Esophagus muscularis mucosa (tissue), 4 donors: ENCODE results near the gene TIMM23. TPM values are rescaled to one million over a fixed set of nuclear protein-coding genes. Genes with fewer than 3 reads are reported as not detected.

Source experiments
- DNase-seq: peaks from one replicate; pipeline ENCODE4 v3.0.0-alpha.2; 2017; ENCODE audit errors: extremely low spot score
- H3K27ac ChIP-seq, 4 donors: fragments of 200-600 bp; sonication (generic); replicated peaks in 1 of 4; 1 replicate in 3 of 4; 2 replicates in 1 of 4; pipeline ENCODE4 v1.5.1; 2016 to 2019; ENCODE audit warnings: mild to moderate bottlenecking in 1 of 4
- H3K27me3 ChIP-seq, 4 donors: fragments of 200-600 bp; sonication (generic); one replicate each; pipeline versions ENCODE4 v1.5.1 to v1.6.0; 2016 to 2019
- H3K36me3 ChIP-seq, 4 donors: fragments of 200-600 bp; sonication (generic); one replicate each; pipeline ENCODE4 v1.5.1; 2016 to 2019
- H3K4me1 ChIP-seq, 4 donors: fragments of 200-600 bp; sonication (generic); one replicate each; pipeline ENCODE4 v1.5.1; 2016 to 2019
- H3K4me3 ChIP-seq, 4 donors: fragments of 200-600 bp; sonication (generic); 1 replicate in 2 of 4; 2 replicates in 2 of 4; pipeline ENCODE4 v1.5.1; 2016 to 2019; ENCODE audit warnings: mild to moderate bottlenecking in 4 of 4, moderate library complexity in 1 of 4
- H3K9me3 ChIP-seq, 4 donors: fragments of 200-600 bp; sonication (generic); 1 replicate in 3 of 4; 2 replicates in 1 of 4; pipeline ENCODE4 v1.5.1; 2016 to 2019
- CTCF ChIP-seq, 3 experiments: fragments of 200-600 bp in 2 of 3; fragments of 450-650 bp in 1 of 3; sonication (generic) in 2 of 3; IDR thresholded peaks; one replicate each; pipeline ENCODE4 v1.5.1; 2017 to 2019; ENCODE audit warnings: antibody characterized with exemption in 3 of 3, mild to moderate bottlenecking in 2 of 3, moderate library complexity in 1 of 3
- EP300 ChIP-seq: sonication (generic); formaldehyde crosslinking; IDR thresholded peaks from one replicate; pipeline ENCODE4 v1.6.1; 2017; ENCODE audit warnings: antibody characterized with exemption
- POLR2A ChIP-seq: fragments of 450-650 bp; IDR thresholded peaks from one replicate; pipeline ENCODE4 v1.6.1; 2017; ENCODE audit warnings: antibody characterized with exemption, moderate library complexity, mild to moderate bottlenecking, low read depth
- POLR2AphosphoS5 ChIP-seq, 2 donors: sonication (generic); formaldehyde crosslinking; IDR thresholded peaks; one replicate each; pipeline ENCODE4 v1.6.1; 2017; ENCODE audit warnings: antibody characterized with exemption in 2 of 2
- WGBS: methylation state at CpG from one replicate; pipeline ENCODE4 v1.1.5; 2018; 5-methylcytosine and 5-hydroxymethylcytosine counted together
- intact Hi-C: fragments of 100-400 bp; cut with DNase I; formaldehyde crosslinking; loops from one replicate; pipeline ENCODE4 v1.15.1; 2023
- total RNA-seq, 4 donors: library from RNA; depleted of rRNA; stranded (reverse); fragments of >200 nt; gene quantifications; one replicate each; pipeline versions ENCODE4 v1.1.0 to v1.2.1, GENCODE V29; 2016

Gene TIMM23
- total RNA-seq, 4 donors from 2014 or later, result 52.9 to 66.9 (median 57.7) TPM

- intact Hi-C loops, result no loop called here
- TF ChIP-seq POLR2A (no peak), CTCF (IDR thresholded peaks at IDR 0.05) (peak; percentile 38 to 58 (median 48))
- no peaks in the 10 kb centered on the region for H3K36me3 ChIP-seq
- H3K4me1 ChIP-seq, result peaks cover 55 to 66% (median 65%) of the 10 kb centered on the region in 4 donors
- no peaks in the 10 kb centered on the region for H3K27me3 ChIP-seq
- H3K27ac ChIP-seq, result peak overlapping the region; percentile 88 to 95 (median 93)
- 25% methylated on average over 6 of the region's 6 CpGs for WGBS
- DNase-seq, result no peak
- H3K9me3 ChIP-seq, result no peaks in the 10 kb centered on the region
- peak overlapping the region; percentile 76 to 89 (median 88) for H3K4me3 ChIP-seq
Observed at GRCh38 chr10:46028584-46029460, 56.5 kb downstream of the TIMM23 start.

- WGBS, result 15% methylated on average over 6 of the region's 6 CpGs
- peaks cover 49 to 59% (median 58%) of the 10 kb centered on the region in 4 donors for H3K4me1 ChIP-seq
- H3K36me3 ChIP-seq, result no peaks in the 10 kb centered on the region
- peak overlapping the region; percentile 88 to 95 (median 93) for H3K27ac ChIP-seq
- H3K9me3 ChIP-seq, result no peaks in the 10 kb centered on the region
- no peak for DNase-seq
- H3K4me3 ChIP-seq, result peak overlapping the region; percentile 76 to 89 (median 88)
- H3K27me3 ChIP-seq, result no peaks in the 10 kb centered on the region
- intact Hi-C loops, result no loop called here
- no peak for TF ChIP-seq POLR2A
- no peak for TF ChIP-seq POLR2AphosphoS5 (IDR thresholded peaks at IDR 0.05)
- no peak for TF ChIP-seq CTCF (IDR thresholded peaks at IDR 0.05)
Observed at GRCh38 chr10:46029461-46030030, 57.3 kb downstream of the TIMM23 start.

GRCh38 chr10:46030091-46030937 lies 58.0 kb downstream of the TIMM23 start, which contains the start of gene NCOA4:
NCOA4 (minus strand) TSS chr10:46030623; CDS start chr10:46016680, 13,943 bp downstream.
- under 1% methylated on average over 53 of the region's 59 CpGs for WGBS
- intact Hi-C loops, result no loop called here
- Histone ChIP-seq H3K27ac (peak within 1 kb of the TSS; percentile 88 to 95 (median 93)), H3K9me3 (no peaks in the 10 kb centered on the region), H3K4me3 (peak within 1 kb of the TSS; percentile 76 to 89 (median 88)), H3K27me3 (no peaks in the 10 kb centered on the region), H3K4me1 (peaks cover 42 to 51% (median 50%) of the 10 kb centered on the region in 4 donors), H3K36me3 (no peaks in the 10 kb centered on the region)
- TF ChIP-seq POLR2A (no peak), CTCF (IDR thresholded peaks at IDR 0.05) (peak; percentile 63 to 79 (median 76)), POLR2AphosphoS5 (IDR thresholded peaks at IDR 0.05) (peak; percentile 87), EP300 (no peak)
- DNase-seq, result peak; percentile 98

GRCh38 chr10:46031648-46032532 lies 59.6 kb downstream of the TIMM23 start:
- intact Hi-C loops, result no loop called here
- Histone ChIP-seq H3K4me1 (peaks cover 26 to 35% (median 35%) of the 10 kb centered on the region in 4 donors), H3K9me3 (no peaks in the 10 kb centered on the region)

More at GRCh38 chr10:46031648-46032532, 59.6 kb downstream of the TIMM23 start:
- no peaks in the 10 kb centered on the region for H3K36me3 ChIP-seq
- 87% methylated on average over 6 of the region's 6 CpGs for WGBS
- no peak for DNase-seq
- TF ChIP-seq CTCF (IDR thresholded peaks at IDR 0.05) (no peak), EP300 (no peak), POLR2AphosphoS5 (IDR thresholded peaks at IDR 0.05) (no peak), POLR2A (no peak)
- no peak overlapping the region for H3K27ac ChIP-seq
- no peaks in the 10 kb centered on the region for H3K27me3 ChIP-seq
- H3K4me3 ChIP-seq, result no peak overlapping the region
